HuH-7.5 (cell line): ENCODE measurements around the gene CEP72.
"Not testable (repeated sequence)": the region's sequence is repeated elsewhere in the genome, so short reads cannot be mapped to it uniquely, and the experiment has no call there.

Experiments used
- DNase-seq: peaks from one replicate; pipeline ENCODE4 v3.0.0; 2011; ENCODE audit warnings: low spot score

CEP72 gene

GRCh38 chr5:673161-673830, 61.2 kb downstream of the CEP72 start:
- DNase-seq, result no peak

- DNase-seq, result no peak
Measured at GRCh38 chr5:673831-674629, 61.9 kb downstream of the CEP72 start.

- no peak for DNase-seq
Measured at GRCh38 chr5:674630-675011, 62.5 kb downstream of the CEP72 start.

GRCh38 chr5:675111-675870, 63.2 kb downstream of the CEP72 start:
- no peak for DNase-seq

- DNase-seq, result no peak
Measured at GRCh38 chr5:675871-676698, 63.9 kb downstream of the CEP72 start.

GRCh38 chr5:676699-677076, 64.5 kb downstream of the CEP72 start:
- no peak for DNase-seq

GRCh38 chr5:677131-678101, 65.3 kb downstream of the CEP72 start:
- DNase-seq, result no peak

- not testable (repeated sequence) for DNase-seq
Measured at GRCh38 chr5:678521-678920, 66.4 kb downstream of the CEP72 start.

- not testable (repeated sequence) for DNase-seq
Measured at GRCh38 chr5:679166-679895, 67.2 kb downstream of the CEP72 start.

GRCh38 chr5:680118-680795, 68.1 kb downstream of the CEP72 start:
- DNase-seq, result not testable (repeated sequence)

GRCh38 chr5:680836-681235, 68.7 kb downstream of the CEP72 start:
- not testable (repeated sequence) for DNase-seq

- not testable (repeated sequence) for DNase-seq
Measured at GRCh38 chr5:681317-682191, 69.4 kb downstream of the CEP72 start.

GRCh38 chr5:682216-682615, 70.1 kb downstream of the CEP72 start:
- not testable (repeated sequence) for DNase-seq

- DNase-seq, result not testable (repeated sequence)
Measured at GRCh38 chr5:682651-683358, 70.7 kb downstream of the CEP72 start.

GRCh38 chr5:683551-684481, 71.7 kb downstream of the CEP72 start:
- DNase-seq, result no peak

- no peak for DNase-seq
Measured at GRCh38 chr5:684751-685216, 72.6 kb downstream of the CEP72 start.
